ENCODE measurements around the gene LCP1. TPM values are rescaled to one million over a fixed set of nuclear protein-coding genes. Genes with fewer than 3 reads are reported as not detected.

Gene LCP1
- total RNA-seq, 1 donor from 2014 or later = 83.1 TPM

DNA sequence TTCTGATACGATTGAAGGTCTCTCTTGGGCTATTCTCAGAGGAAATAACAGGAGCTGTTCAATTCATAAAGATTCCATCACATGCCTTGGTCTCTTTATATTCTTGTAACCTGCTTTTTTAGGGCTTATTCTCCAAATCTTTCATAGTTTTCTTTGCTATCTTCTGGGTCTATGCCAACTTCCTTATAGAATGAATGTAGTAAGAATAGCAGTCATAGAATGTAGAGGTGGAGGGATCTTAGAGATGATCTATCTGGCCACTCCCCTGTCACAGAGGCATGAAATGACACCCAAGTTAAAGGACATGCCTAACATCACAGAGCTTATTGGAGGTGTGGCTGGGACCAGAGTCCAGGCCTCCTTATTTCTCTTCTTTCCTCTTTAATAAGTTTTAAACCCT, 13.2 kb downstream of the LCP1 start:
- Histone ChIP-seq H3K36me3 (ENCODE audit: control insufficient read depth, insufficient read depth, low read length) (no peaks in the 10 kb centered on the region), H3K27me3 (ENCODE audit: control insufficient read depth, insufficient read depth, low read length) (no peaks in the 10 kb centered on the region), H3K4me3 (ENCODE audit: low read depth, low read length) (no peak overlapping the region)
- no peak for DNase-seq (ENCODE audit: low read depth)
- TF ChIP-seq, protein P1, sequence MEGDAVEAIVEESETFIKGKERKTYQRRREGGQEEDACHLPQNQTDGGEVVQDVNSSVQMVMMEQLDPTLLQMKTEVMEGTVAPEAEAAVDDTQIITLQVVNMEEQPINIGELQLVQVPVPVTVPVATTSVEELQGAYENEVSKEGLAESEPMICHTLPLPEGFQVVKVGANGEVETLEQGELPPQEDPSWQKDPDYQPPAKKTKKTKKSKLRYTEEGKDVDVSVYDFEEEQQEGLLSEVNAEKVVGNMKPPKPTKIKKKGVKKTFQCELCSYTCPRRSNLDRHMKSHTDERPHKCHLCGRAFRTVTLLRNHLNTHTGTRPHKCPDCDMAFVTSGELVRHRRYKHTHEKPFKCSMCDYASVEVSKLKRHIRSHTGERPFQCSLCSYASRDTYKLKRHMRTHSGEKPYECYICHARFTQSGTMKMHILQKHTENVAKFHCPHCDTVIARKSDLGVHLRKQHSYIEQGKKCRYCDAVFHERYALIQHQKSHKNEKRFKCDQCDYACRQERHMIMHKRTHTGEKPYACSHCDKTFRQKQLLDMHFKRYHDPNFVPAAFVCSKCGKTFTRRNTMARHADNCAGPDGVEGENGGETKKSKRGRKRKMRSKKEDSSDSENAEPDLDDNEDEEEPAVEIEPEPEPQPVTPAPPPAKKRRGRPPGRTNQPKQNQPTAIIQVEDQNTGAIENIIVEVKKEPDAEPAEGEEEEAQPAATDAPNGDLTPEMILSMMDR (IDR thresholded peaks at IDR 0.05; ENCODE audit: insufficient read depth, low read length, poor library complexity, severe bottlenecking) = no peak

DNA sequence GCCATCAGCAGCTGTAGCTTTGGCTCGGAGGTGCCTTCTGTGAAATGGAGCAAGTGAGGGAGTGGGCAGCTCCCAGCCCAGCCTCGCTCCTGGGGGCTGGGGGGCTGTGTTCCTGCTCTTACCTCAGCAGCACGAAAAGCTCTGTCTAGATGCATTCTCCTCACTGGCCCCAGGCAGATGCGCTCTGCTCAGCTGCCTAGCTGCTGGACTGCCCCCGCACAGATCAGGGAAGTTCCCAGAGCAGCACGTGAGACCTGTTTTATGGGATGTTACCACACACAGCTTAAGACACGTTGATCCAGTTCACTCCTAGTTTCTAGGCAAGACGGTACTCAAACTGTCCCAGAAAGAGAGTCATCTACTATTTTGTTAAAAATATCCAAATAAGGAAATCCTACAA, 13.6 kb downstream of the LCP1 start:
- H3K4me3 ChIP-seq (ENCODE audit: low read depth, low read length) = no peak overlapping the region
- no peaks in the 10 kb centered on the region for H3K27me3 ChIP-seq (ENCODE audit: control insufficient read depth, insufficient read depth, low read length)
- DNase-seq (ENCODE audit: low read depth) = peak; percentile 56
- no peaks in the 10 kb centered on the region for H3K36me3 ChIP-seq (ENCODE audit: control insufficient read depth, insufficient read depth, low read length)
- TF ChIP-seq, protein P1 (IDR thresholded peaks at IDR 0.05; ENCODE audit: insufficient read depth, low read length, poor library complexity, severe bottlenecking) = no peak

DNA sequence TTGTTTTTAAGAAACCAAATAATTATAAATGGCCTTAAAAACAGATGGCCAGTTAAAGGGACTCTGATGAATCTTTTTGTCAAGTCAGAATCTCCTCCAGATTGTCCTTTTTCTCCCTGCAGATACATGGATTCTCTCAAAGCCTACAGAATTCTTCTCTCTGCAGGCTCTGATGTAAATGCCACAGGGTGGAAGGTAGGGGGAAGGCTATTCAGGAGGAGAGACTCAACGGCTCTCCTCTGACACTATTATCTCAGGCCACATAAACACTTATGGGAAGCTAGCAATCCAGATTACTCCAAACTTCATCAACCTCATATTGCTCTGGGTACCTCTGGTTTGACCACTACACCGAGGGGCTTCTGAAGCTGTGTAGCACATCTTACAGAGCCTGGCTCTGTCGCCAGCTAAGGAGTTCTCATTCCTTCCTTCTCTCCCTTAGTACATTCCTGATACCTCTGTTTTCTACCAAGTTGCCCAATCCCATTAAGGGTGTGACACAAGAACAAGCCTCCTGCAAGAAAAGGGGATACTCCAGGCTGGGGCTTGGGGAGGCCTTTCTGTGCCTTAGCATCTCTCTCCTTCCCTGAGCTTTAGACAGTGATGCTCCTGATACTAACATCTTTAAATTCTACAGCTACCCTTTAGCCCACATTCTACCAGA, 14.9 kb downstream of the LCP1 start:
- no peak for DNase-seq (ENCODE audit: low read depth)
- Histone ChIP-seq H3K4me3 (ENCODE audit: low read depth, low read length) (no peak overlapping the region), H3K36me3 (ENCODE audit: control insufficient read depth, insufficient read depth, low read length) (no peaks in the 10 kb centered on the region), H3K27me3 (ENCODE audit: control insufficient read depth, insufficient read depth, low read length) (no peaks in the 10 kb centered on the region)
- TF ChIP-seq, protein P1 (IDR thresholded peaks at IDR 0.05; ENCODE audit: insufficient read depth, low read length, poor library complexity, severe bottlenecking) = no peak

DNA sequence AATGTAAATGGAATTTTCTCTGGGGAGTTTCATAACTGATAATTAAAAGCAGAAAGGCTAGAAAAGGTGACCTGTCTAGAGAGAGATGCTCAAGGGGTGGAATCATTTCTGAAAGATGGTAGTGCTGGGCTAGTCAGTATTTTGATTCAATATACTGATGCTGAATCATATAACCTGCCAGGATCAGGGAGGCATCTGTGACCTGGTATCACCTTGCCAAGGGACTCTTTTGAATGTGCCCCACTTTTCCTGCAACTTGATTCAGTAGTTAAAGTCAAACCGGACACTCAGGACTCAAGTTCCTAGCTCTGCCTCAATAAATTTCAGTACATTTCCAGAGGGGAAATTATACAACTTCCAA, 15.8 kb downstream of the LCP1 start:
- H3K36me3 ChIP-seq (ENCODE audit: control insufficient read depth, insufficient read depth, low read length) = no peaks in the 10 kb centered on the region
- TF ChIP-seq, protein P1 (IDR thresholded peaks at IDR 0.05; ENCODE audit: insufficient read depth, low read length, poor library complexity, severe bottlenecking) = no peak
- DNase-seq (ENCODE audit: low read depth) = no peak
- H3K27me3 ChIP-seq (ENCODE audit: control insufficient read depth, insufficient read depth, low read length) = no peaks in the 10 kb centered on the region
- no peak overlapping the region for H3K4me3 ChIP-seq (ENCODE audit: low read depth, low read length)

DNA sequence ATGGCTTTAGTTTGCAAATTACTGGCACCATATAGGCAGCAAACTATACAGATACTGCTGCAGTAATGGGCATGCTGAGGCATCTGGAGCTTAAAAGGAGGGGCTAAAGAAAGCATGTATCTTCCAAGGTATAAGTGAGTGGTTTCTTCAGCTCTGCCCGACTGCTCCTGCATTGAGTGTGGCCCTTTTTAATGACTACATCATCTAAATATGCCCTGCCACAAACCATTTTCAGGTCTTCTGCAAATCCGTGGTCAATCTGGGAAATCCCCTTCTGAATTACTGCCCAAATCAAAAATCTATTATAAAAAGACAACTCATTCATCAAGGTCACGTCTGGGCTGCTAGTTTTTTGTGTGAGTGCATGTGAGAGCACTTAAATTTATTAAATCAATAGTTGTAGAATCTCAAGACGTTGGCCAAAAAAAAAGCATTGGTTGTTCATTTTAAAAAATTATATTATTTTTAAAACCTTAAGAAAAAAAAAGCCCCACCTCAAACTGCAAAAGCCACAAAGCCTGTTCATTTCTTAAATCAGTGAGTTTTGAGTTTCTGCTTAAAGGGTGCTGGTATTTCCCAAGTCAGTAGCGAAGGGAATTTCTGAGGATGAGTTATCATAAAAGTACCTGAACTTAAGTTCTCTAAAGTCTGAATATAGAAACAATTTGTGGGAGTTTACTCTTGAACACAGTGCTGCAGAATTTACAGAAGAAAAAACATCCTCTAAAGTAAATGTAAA, 16.3 kb downstream of the LCP1 start:
- TF ChIP-seq, protein P1 (IDR thresholded peaks at IDR 0.05; ENCODE audit: insufficient read depth, low read length, poor library complexity, severe bottlenecking) = no peak
- no peaks in the 10 kb centered on the region for H3K36me3 ChIP-seq (ENCODE audit: control insufficient read depth, insufficient read depth, low read length)
- peak; percentile 71 for DNase-seq (ENCODE audit: low read depth)
- H3K27me3 ChIP-seq (ENCODE audit: control insufficient read depth, insufficient read depth, low read length) = no peaks in the 10 kb centered on the region
- no peak overlapping the region for H3K4me3 ChIP-seq (ENCODE audit: low read depth, low read length)
